GM12873 (cell line): ENCODE measurements around the gene TSPAN11.

Experiments used
- TF ChIP-seq, protein P1 (sequence below): IDR thresholded peaks from 2 replicates; pipeline ENCODE4 v1.5.1; 2012; ENCODE audit warnings: low read depth, mild to moderate bottlenecking, moderate library complexity, low read length, control low read depth; ENCODE audit not compliant: insufficient read depth; ENCODE audit errors: missing control alignments

The TSPAN11 gene

DNA sequence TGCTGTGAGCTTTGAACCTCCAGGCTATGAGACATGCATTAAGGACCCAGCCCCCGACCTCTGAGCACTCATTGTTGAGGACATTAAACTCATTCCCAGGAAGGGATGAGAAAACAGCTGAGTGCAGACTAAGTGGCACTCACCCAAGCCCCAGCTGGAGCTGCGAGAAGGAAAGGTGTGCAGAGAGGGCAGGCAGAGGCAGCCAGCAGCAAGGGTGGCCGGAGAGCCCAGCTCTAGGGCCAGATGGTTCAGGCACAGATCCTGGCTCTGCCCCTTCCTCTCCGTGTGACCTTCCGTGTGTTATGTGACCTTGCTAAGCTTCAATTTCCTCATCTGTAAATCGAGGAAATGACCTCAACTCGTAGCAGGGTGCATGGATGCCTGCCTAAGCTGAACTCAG, 3.7 kb downstream of the TSPAN11 start:
- TF ChIP-seq, protein P1, sequence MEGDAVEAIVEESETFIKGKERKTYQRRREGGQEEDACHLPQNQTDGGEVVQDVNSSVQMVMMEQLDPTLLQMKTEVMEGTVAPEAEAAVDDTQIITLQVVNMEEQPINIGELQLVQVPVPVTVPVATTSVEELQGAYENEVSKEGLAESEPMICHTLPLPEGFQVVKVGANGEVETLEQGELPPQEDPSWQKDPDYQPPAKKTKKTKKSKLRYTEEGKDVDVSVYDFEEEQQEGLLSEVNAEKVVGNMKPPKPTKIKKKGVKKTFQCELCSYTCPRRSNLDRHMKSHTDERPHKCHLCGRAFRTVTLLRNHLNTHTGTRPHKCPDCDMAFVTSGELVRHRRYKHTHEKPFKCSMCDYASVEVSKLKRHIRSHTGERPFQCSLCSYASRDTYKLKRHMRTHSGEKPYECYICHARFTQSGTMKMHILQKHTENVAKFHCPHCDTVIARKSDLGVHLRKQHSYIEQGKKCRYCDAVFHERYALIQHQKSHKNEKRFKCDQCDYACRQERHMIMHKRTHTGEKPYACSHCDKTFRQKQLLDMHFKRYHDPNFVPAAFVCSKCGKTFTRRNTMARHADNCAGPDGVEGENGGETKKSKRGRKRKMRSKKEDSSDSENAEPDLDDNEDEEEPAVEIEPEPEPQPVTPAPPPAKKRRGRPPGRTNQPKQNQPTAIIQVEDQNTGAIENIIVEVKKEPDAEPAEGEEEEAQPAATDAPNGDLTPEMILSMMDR: no peak

GRCh38 chr12:30930641-30931040, 4.1 kb downstream of the TSPAN11 start:
- TF ChIP-seq, protein P1: no peak

- TF ChIP-seq, protein P1: no peak
Observed at GRCh38 chr12:30932881-30933280, 6.3 kb downstream of the TSPAN11 start.

DNA sequence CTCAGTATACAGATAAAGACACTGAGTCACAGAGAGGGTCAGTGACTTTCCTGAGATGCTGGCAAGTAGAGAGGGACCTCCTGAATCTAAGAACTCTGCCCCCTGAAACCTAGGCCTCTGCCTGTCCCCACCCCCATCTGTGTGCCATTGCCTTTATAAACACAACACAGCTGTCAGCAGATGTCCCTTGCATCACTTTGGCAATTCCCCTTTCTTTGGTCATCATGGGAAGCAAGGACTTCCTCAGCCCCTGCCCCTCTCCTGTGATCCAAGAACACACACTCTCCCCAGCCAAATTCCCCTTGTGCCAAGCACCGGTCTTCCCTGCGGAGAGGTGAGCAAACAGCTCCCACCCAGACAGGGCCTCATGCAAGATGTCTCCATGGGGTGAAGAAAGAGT, 8.3 kb downstream of the TSPAN11 start:
- TF ChIP-seq, protein P1: no peak

DNA sequence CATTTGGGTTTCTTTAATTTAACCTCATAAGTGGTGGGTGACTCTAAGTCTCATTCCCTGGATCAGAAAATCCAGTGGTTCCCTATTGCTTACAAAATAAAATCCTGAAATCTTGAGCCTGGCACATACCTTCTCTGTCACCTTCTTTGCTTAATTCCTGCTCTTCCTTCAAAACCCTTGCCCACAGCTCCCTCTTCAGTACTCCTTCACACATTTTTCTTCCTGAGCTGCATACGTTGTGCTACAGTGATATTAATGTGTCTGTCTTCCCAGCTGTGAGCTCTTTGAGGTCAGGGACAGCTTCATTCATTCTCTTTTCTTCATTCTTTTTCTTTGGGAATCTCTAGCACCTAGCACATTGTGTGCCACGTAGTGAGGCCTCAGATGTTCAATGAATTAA, 9.5 kb downstream of the TSPAN11 start:
- TF ChIP-seq, protein P1: no peak

- TF ChIP-seq, protein P1: no peak
Observed at GRCh38 chr12:30939234-30939633, 12.7 kb downstream of the TSPAN11 start.

DNA sequence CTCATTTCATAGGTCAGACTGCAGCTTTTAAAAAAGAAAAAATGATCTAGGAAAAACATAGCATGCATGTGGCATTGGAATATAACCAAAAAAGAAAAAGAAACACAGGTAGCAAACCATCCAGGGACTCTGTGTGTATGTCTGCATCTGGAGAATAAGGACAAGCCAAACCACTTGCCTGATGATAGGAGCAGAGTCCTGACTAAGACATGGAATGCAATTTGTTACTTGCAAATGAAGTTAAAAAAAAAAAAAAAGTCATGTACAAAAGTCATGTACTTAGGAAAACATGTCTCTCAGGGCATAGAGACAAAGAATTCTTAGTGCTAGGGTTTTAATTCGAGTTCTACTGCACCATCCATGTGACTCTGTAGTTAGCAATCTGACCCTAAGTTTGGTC, 15.9 kb downstream of the TSPAN11 start:
- TF ChIP-seq, protein P1: no peak
